Testis (tissue), 2 donors: ENCODE results near the gene GPR39.

ENCODE experiments used
- CTCF ChIP-seq, 3 experiments: fragments of 450-650 bp in 2 of 3; fragments of 200-600 bp in 1 of 3; sonication (generic) in 1 of 3; IDR thresholded peaks; one replicate each; pipeline ENCODE4 v1.5.1; 2016 to 2019; ENCODE audit warnings: antibody characterized with exemption in 3 of 3, mild to moderate bottlenecking in 2 of 3, moderate library complexity in 1 of 3
- POLR2A ChIP-seq: fragments of 450-650 bp; IDR thresholded peaks from one replicate; pipeline ENCODE4 v1.6.1; 2017; ENCODE audit warnings: antibody characterized with exemption, mild to moderate bottlenecking, moderate library complexity

- TF ChIP-seq CTCF (IDR thresholded peaks at IDR 0.05): no peak
- no peak for TF ChIP-seq POLR2A
These were observed 204.7 kb downstream of the GPR39 start for GRCh38 chr2:132621131-132621875.
